NCI-H524 treated with DMSO at 0.1 percent for 48 hours (cell line): ENCODE data around the gene ATP8B4.
"Not testable (repeated sequence)": the region's sequence is repeated elsewhere in the genome, so short reads cannot be mapped to it uniquely, and the experiment has no call there.

Source experiments
- DNase-seq: peaks from one replicate; lab custom pipeline; 2025; lab: John Stamatoyannopoulos, UW

Gene ATP8B4

GRCh38 chr15:50137893-50138292 lies 18.9 kb upstream of the ATP8B4 start:
- no peak for DNase-seq

DNA sequence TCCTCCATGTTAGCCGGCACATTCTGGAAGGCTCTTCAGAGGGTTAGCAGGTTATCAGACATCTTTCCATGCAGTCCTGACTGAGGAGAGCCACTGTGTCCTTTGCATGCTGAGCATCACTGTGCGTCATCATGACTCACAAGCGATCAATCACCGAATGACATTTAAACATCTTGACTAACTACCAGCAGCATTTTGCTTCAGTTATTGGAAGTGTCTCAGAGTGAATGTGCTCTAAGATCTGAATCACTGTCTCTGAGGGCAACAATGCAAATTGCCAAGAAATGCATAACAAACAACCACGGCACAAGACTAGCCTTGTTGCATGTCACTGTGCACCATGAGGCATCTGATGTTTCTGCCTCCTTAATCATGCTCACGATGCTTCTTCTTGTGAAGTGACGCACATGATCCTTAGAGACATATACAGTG lies 18.3 kb upstream of the ATP8B4 start:
- DNase-seq: no peak

GRCh38 chr15:50135031-50135551 lies 16.1 kb upstream of the ATP8B4 start:
- no peak for DNase-seq

DNA sequence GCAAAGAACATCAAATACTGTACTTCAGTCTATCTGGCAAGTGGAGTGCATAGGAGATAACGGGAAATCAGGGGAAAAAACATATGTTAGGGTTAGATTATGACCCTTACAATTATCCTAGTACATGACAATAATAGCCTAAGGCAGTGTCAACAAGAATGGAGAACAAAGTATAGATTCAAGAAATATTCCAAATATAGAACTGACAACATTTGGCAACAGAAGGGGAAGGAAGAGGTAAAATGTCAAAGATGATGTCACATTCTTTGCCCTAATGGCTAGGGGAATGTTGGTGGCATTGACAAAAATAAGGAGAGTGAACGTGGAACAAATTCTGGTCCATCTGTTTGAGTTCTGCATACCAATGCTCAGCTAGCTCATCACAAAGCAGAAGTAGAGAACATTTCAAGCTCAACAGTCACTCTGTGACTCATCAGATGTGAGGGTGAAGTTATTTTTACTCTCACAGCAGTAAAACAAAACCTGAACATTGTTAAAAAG lies 15.5 kb upstream of the ATP8B4 start:
- no peak for DNase-seq

DNA sequence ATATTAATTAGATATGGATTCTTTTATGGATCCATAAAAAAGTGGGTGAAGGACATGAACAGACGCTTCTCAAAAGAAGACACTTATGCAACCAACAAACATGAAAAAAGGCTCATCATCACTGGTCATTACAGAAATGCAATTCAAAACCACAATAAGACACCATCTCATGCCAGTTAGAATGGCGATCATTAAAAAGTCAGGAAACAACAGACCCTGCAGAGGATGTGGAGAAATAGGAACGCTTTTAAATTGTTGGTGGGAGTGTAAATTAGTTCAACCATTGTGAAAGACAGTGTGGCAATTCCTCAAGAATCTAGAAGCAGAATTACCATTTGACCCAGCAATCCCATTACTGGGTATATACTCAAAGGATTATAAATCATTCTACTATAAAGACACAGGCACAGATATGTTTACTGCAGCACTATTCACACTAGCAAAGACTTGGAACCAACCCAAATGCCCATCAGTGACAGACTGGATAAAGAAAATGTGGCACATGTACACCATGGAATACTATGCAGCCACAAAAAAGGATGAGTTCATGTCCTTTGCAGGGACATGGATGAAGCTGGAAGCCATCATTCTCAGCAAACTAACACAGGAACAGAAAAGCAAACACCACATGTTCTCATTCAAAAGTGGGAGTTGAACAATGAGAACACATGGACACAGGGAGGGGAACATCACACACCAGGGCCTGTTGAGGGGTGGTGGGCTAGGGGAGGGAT lies 13.4 kb upstream of the ATP8B4 start:
- not testable (repeated sequence) for DNase-seq

DNA sequence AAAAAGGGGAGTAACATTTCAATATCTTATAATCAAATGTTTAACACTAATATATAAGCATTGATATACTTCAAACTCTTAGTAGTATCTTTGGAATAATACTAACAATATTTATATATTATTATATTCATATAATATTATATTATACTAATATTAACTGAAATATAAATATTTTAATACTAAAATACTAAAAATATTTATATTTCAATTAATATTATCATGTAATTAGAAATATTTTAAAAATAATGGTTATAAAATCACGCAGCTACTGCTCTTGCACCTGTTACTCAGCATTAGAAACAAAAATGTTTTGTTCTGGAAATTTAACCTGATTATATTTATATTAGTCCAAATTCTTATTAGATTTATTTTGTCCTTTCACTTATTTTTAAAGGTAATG lies 12.6 kb upstream of the ATP8B4 start:
- DNase-seq: no peak

DNA sequence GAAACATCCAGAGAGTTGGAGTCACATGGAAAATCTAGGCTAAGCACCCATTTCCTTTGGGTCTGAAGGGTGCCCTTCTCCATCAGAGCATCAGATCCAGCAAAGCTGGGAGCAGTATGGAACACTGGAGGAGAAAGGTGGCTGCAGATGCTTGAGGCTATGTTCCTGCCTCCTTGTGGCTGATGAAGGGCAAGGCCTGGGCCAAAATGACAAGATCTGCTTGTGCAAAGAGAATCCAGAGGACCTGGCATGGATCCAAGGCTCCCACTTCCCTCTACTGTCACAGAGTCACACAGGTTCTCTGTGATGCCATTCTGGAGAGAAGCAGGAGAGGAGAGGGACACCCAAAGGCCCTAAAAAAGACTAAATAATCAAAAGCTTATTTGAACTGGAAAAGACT lies 9.2 kb upstream of the ATP8B4 start:
- no peak for DNase-seq

DNA sequence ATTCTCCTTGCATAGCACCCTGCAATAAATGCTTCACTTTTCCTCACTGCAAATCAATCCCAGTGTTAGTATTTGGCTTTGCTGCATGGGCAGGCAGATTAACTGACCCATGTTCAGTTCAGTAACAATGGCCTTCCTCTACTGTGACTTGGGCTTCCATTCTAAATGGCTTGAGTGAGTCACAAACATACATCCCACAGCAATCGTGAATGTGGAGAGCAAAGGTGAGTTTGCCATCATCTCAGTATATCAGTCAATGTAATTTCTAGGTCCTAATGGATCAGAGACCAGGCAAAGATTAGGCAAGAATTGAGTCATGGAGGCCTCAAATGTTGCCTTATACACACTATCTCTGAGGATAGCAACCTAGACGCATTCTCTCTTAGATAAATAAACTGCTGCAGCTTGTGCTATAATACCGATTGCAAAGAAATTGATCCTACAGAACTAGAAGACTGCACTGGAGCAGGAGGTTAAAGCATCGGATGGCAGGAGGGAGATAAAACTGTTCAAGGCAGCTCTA lies 8.3 kb upstream of the ATP8B4 start:
- DNase-seq: no peak

DNA sequence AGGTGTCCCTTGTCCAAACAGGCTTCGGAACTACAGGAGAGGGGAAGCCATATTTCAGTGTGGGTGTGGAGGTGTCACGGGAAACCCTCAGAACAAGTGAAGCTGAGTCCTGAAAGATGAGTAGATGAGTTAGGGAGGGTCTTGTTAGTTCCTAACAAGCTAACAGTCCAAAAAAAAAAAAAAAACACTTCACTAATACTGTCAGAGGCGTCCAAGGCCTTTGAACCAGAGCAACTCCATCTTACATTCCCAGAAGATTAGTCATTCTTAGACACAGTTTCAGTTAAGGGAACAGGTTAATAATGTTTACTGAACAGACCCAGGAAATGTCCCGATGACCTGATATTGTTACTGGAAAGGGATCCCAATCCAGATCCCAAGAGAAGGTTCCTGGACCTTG lies 7.0 kb upstream of the ATP8B4 start:
- DNase-seq: no peak

- DNase-seq: no peak
These were observed 5.6 kb upstream of the ATP8B4 start for GRCh38 chr15:50124631-50125030.

DNA sequence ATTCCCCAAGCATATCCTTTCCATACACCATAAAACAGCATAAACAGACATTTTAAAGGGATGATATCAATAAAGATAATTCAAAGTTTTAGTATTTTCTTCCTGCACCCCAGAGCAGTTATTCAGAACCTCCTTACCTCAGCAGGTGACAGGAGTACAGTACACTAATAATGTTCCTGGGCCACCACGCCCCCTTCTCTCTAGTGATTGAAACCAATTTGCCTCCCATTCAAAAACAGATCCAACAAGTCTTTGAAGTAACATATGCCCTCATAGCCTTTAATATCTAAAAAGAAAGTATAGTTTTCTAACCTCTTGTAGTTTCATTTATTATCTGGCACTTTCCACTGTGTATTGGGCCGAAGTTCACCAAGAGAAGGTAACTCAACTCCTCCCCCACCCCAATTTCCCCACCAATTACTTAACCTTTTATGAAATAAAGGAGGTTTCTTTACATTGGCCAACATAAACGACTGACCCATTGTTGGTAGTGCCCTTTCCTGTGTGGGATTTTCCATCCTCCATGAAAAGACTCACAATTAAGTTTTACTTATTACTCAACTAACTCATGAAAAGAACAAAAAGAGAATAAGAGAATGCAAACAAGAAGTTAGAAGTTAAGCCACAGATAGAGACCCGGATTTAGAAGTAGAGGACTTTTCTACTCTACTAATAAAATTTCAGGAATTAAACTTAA lies 5.0 kb upstream of the ATP8B4 start:
- no peak for DNase-seq

GRCh38 chr15:50120729-50121128 lies 1.7 kb upstream of the ATP8B4 start:
- no peak for DNase-seq

GRCh38 chr15:50117431-50118027 lies 1.5 kb downstream of the ATP8B4 start:
- no peak for DNase-seq

- no peak for DNase-seq
These were observed 2.6 kb downstream of the ATP8B4 start for GRCh38 chr15:50116477-50116876.

GRCh38 chr15:50113992-50114780 lies 4.8 kb downstream of the ATP8B4 start:
- DNase-seq: no peak

- no peak for DNase-seq
These were observed 5.9 kb downstream of the ATP8B4 start for GRCh38 chr15:50113187-50113505.

DNA sequence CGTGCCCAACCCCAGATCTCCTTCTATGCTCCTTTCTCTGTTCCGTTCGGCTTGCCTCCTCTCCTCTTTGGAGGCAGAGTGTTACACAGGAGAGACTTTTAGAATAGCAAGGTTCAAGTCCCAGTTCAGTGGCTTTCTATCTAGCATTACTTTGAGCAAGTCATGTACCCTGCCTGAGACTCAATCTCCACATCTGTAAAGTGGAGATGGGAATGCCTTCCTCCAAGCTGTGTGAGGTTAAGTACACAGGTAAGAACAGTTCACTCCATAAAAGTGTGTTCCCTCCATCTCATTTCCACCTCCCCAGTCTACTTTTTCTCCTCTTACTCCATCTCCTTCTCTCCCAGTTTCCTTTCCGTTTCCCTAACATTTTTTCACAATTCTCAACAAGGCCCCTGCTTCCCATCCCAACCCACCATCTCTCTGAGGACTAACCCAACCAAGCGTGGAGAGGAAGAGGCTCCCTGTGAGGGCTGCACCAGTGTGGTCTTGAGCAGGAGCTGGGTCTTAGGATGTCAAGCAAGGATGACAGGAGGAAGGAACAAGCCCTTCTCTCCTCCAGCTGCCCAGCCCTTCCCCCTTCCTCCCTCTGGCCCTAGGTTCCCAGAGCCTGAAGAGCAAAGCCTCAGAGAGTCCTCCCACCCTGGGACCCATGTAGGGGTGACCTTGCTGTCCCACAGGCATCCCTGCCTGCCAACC lies 6.4 kb downstream of the ATP8B4 start:
- DNase-seq: no peak

DNA sequence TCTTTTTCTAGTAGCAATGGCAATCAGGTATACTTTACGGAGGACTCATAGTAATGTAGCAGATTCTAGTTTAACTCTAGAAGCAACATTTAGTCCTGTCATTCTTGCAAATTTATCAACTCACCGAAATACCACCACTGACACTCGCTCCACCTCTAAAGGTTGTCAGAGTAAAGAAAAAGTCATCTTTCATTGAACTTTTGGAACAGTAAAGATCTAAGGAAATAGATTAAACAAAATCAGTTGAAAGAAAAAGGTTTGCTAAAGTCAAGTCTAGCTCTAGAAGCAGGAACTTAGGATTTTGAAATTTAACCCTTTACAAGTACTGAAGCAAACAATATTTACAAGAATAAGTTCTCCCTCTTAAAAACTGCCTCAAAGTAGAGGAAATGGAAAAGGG lies 8.7 kb downstream of the ATP8B4 start:
- no peak for DNase-seq

DNA sequence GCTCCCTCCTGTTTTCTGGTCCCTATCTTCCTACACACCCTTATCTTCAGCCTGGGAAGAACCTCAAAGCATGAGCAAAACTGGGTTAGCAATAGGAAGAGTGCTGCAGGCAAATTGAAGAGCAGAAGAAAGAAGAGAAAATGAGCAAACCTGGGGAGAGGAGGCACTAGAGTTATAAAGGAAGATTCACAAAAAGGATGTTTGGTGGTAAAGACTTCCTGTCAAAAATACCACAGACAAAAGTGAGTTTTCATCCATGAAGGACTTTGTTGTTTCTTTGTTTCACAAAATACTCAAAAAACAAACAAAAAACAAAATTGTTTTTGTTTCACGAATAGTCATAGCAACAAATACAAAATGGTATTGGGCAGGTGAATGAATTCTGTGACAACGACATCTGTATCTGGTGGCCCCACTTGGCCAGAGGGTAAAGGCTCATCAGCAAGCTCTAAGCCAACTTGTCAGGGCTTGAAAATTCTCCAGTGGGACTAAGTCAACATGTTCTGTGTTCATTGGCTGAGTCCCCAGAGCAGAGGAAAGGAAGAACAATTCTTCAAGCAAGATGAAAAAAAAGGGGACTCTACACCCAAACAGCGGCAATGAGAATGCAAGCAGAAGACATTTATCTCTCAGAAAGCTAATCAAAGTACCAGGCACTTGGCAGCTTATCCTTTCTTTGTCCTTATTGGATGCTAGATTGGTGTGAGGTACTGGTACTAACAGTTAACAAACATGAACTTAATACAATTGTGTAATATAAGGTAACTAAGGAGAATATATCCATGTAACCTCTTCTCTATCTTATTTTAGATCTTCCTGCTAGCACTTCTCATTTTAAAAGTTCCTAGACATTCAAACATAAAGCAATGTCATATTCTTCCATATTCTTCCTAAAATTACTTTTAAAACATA lies 9.7 kb downstream of the ATP8B4 start:
- no peak for DNase-seq

DNA sequence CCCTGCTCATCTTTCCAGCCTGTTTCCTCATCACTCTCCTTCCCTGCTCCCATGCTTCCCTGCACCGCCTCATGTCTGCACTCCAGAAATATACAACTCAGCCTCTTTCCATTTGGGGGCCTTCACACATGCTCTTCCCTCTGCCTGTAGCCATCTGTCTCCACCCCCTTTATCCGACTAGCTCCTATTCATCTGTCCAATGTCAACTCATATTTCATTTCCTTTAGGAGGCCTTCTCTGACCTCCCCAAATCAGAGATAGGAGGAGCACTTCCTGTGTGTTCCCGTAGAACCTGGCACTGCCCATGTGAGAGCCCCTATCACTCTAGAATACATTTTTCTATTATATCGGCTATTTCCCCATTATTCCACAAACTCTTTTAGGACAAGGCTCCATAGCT lies 10.6 kb downstream of the ATP8B4 start:
- no peak for DNase-seq
